ENCODE data around the gene MT1E.

DNA sequence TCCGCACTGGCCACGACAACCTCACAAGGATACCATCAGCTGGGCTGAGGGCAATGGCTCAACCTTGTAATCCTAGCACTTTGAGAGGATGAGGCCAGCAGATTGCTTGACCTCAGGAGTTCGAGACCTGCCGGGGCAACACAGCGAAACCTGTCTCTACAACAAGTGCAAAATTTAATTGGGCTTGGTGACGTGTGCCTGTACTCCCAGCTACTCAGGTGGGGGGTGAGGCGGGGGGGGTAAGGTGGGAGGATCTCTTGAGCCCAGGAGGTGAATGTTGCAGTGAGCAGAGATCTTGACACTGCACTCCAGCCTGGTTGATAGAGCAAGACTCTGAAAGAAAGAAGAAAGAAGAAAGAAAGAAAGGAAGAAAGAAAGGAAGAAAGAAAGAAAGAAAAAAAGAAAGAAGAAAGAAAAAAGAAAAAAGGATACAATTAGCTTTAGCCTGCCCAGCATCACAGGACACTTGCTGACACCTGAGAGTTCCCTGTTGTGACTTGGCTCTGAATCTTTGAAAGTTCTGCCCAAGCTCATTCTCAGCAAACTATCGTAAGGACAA is 5.2 kb upstream of the MT1E start:
- TF ChIP-seq, protein P1, sequence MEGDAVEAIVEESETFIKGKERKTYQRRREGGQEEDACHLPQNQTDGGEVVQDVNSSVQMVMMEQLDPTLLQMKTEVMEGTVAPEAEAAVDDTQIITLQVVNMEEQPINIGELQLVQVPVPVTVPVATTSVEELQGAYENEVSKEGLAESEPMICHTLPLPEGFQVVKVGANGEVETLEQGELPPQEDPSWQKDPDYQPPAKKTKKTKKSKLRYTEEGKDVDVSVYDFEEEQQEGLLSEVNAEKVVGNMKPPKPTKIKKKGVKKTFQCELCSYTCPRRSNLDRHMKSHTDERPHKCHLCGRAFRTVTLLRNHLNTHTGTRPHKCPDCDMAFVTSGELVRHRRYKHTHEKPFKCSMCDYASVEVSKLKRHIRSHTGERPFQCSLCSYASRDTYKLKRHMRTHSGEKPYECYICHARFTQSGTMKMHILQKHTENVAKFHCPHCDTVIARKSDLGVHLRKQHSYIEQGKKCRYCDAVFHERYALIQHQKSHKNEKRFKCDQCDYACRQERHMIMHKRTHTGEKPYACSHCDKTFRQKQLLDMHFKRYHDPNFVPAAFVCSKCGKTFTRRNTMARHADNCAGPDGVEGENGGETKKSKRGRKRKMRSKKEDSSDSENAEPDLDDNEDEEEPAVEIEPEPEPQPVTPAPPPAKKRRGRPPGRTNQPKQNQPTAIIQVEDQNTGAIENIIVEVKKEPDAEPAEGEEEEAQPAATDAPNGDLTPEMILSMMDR (IDR thresholded peaks at IDR 0.05; ENCODE audit: low read depth, low read length, poor library complexity, severe bottlenecking) = no peak
- TF ChIP-seq EZH2phosphoT487 (IDR thresholded peaks at IDR 0.05; ENCODE audit: borderline replicate concordance, low read length) = no peak

Measured in DOHH2 (cell line).